ENCODE results near the gene TNC.

The TNC gene

GRCh38 chr9:115099901-115100300 is 18.1 kb downstream of the TNC start:
- DNase-seq (ENCODE audit: low spot score) = no peak

DNA sequence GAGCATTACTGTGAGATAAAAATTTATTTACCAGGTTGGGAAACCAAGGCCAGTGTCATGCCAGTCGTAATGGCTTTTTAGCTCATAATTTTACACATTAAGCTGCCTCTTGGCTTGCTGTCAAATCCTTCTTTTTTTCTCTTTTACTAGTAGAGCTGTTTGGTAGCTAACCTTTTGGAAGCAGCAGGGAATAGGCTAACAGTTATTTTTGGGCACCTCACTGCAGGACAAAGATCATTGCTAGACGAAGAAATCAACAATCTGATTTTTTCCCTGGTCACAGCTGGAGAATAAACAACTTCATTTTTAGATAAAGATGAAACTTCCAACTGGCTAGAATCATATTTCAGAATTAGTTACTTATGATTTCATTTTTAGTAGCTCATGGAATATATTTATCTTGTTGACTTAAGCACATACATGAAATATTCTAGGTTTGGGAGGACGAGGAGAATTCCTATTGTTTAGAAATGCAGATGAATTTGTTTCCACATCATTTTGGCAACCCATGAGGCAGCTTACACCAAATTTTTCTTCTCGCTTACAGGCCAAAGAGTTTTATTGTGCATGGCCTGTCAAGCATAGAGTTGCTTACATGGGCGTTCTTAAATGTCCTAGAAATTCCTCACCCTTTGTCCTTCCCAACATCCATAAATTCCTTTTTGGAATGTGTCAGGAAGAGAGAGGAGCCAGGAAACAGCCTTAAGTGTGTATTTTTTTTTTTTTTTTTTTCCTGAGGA is 19.6 kb downstream of the TNC start:
- DNase-seq (ENCODE audit: low spot score) = no peak

GRCh38 chr9:115093520-115093919 is 24.4 kb downstream of the TNC start:
- no peak for DNase-seq (ENCODE audit: low spot score)

DNA sequence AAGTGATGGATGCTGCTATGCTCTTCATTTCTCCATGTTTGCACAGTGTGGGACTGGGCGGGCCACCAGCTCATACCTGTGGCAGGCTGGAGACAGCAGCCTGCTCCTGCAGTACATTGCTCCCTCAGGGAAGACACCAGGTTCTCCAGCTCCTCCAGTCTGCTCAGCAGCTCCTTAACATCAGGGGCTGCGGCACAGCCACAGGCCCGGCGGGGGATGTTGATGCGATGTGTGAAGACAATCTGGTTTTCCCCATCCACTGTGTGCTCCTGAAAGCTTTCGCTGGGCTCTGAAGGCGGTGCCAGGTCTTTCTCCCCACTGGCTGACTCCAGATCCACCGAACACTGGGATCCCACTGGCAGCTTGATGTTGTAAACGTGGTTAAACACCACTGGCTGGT is 27.5 kb downstream of the TNC start:
- DNase-seq (ENCODE audit: low spot score) = no peak

- DNase-seq (ENCODE audit: low spot score) = no peak
Measured at GRCh38 chr9:115088860-115089259, 29.1 kb downstream of the TNC start.

GRCh38 chr9:115086886-115087285 is 31.1 kb downstream of the TNC start:
- DNase-seq (ENCODE audit: low spot score) = no peak

DNA sequence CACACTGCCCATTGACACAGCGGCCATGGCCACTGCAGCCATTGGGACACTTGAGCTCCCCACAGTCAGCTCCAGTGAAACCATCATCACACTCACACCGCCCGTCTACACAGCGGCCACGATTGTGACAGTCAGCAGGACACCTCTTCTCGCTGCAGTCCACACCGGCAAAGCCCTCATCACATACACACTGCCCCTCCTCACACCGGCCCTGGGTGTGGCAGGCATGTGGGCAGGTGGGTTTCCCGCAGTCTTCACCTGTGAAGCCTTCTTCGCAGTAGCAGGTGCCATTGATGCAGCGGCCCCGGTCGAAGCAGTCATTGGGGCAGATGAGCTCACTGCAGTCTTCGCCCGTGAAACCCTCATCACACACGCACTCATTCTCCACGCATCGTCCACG is 31.5 kb downstream of the TNC start:
- DNase-seq (ENCODE audit: low spot score) = no peak

DNA sequence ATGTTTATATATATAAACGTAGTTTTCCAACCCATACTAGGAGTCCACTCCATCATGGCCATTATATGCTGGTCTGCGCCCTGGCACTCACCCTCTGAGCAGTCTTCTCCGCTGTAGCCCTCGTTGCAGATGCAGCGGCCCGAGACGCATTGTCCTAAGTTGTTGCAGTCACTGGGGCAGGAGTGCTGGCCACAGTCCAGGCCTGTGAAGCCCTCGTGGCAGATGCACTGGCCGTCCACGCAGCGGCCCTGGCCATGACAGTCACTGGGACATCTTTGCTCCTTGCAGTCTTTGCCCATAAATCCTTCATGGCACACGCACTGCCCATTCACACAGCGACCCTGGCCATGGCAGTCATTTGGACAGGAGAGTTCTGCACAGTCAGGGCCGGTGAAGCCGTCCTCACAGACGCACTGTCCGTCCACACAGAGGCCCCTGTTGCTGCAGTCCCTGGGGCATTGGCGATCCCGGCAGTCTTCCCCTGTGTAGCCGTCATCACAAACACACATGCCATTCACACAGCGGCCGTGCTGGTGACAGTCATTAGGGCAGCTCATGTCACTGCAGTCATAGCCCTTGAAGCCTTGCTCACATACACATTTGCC is 32.1 kb downstream of the TNC start:
- DNase-seq (ENCODE audit: low spot score) = no peak

DNA sequence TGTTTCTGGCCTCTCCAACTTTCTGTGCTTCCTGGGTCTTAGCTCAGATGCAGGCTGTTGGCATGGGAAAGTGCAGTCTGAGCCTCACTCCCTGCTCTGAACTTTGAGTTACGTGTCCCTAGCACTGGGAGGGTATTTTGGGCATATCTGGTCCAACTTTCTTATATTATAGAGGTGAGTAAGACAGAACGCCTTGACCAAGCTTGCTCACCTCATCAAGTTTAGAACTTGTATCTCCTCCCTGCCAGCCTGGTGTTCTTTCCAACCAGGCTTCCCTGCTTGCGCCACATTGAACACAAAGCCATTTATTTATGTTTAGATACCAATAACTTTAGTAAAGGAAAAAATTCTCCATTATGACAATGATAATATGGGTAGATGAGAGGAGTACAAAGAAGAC is 33.2 kb downstream of the TNC start:
- DNase-seq (ENCODE audit: low spot score) = no peak

DNA sequence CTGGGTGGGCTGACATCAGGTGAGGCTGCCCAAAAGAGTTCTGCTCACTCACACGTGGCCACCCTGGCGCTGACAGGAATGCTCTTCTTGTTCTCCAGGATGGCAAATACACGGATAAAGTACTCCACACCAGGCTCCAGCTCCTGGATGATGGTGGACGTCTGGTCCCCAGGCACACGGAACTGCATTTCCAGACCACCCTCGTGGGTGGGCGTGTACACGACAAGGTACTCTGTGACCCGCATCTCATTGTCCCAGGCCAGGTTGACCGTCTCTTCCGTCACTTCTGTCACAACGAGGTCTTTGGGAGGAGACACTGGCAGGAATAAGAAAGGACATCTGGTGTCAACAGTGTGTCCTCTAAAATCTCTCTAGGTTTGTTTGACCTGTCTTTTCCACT is 33.8 kb downstream of the TNC start:
- no peak for DNase-seq (ENCODE audit: low spot score)

GRCh38 chr9:115080242-115080641 is 37.7 kb downstream of the TNC start:
- DNase-seq (ENCODE audit: low spot score) = no peak

DNA sequence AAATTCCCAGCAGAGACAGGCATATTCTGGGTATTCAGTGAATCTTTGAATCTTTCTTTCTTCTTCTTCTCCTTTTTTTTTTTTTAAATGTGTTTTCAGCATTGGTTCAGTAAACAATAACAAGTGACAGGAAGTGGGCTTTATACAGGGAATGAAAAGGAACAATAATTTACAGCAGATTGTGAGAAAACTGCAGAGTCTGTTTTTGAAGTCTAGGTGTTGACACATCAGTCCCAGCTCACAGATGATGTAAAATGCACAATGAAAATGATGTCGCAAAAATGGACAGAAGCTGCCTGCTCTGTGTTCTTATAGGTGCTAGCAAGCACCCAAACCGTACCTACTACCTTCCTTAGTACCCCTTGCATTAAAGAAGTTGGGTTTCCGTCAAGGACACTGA is 38.8 kb downstream of the TNC start:
- no peak for DNase-seq (ENCODE audit: low spot score)

- no peak for DNase-seq (ENCODE audit: low spot score)
Measured at GRCh38 chr9:115073456-115073855, 44.5 kb downstream of the TNC start.

DNA sequence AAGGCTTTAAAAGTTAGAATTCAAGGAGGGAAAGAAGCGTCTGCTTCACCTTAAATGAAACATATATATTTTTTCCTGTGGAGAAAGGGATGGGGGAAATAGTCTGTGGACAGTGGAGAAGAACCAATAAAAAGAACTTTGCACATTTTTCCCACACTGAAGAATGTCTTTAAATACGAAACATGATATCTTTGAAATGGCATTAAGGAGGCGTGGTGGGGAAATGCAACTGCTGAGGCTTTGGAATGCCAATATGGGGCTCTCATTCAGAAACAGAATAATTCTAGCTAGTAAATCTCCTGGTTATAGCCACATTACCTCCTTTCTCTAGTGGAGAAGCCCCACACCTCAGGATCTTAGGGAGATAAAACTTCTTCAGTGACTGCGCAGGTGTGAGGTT is 46.8 kb downstream of the TNC start:
- no peak for DNase-seq (ENCODE audit: low spot score)

DNA sequence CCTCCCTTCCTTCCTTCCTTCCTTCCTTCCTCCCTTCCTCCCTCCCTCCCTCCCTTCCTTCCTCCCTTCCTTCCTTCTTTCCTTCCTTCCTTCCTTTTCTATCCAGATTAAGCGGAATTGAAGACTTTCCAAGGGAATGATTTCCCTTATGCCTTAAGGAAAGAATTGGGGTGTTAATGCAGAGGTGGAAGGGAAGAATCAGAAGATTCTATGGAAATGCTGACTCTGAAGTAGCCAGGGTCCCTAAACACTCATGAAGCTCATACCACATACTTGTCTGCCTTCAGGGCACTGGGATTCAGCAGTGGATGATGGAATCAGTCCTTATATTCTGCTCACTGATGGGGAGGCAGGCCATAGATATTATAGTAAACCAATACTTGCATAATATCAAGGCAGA is 48.2 kb downstream of the TNC start:
- DNase-seq (ENCODE audit: low spot score) = no peak

DNA sequence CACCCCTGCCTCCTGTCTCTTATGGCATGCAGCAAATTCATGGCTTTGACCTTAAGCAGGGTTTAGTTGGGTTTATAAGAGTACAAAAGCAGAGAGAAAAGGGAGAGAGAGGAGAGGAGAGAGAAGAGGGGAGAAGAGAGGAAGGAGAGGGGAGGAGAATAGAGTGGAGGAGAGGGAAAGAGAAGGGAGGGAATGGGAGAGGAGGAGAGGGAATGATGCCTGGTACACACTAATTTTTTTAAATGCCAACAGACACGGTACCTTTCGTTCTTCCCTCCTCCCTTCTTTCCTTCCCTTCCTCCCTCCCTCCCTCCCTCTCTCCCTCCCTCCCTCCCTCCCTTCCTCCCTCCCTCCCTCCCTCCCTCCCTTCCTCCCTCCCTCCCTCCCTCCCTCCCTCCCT is 48.7 kb downstream of the TNC start:
- DNase-seq (ENCODE audit: low spot score) = no peak

DNA sequence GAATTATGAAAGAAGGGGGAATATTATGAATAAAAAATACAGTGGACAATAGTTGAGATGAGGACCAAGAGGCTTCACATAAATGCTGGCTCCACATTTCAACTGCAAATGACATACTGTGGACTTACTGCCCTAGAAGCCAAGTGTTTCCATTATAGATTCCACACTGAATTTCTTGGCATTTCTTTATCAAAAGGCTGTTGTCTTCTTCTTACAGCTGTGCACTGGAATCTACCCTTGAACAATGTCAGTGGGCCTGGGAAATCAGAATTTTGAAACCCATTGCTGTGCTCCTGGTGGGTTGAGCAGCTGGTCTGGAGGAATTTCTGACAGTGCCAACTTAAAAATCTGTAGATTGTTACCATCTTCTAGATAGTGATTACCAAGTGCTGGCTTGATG is 49.9 kb downstream of the TNC start:
- DNase-seq (ENCODE audit: low spot score) = no peak

GRCh38 chr9:115063058-115063845 is 54.7 kb downstream of the TNC start:
- no peak for DNase-seq (ENCODE audit: low spot score)

- DNase-seq (ENCODE audit: low spot score) = no peak
Measured at GRCh38 chr9:115058684-115059315, 59.2 kb downstream of the TNC start.

DNA sequence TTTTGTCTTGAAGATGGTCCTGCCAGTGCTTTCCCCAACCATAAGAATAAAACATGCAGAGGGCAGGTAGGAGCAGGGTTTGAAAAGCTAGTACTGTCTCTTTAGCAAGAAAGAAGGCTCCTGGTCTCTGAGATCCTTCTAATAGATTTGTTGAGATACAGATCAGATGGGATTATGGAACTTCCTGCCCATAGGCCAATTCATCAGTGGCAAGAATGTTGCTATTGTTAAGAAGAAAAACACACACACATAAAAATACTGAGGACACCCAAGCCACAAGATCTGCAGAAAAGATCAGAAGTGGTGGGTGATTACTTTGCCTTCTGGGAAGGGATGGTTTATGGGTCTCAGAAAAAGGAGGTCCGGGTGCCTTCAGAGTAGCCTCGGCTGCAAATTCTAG is 59.8 kb downstream of the TNC start:
- no peak for DNase-seq (ENCODE audit: low spot score)

DNA sequence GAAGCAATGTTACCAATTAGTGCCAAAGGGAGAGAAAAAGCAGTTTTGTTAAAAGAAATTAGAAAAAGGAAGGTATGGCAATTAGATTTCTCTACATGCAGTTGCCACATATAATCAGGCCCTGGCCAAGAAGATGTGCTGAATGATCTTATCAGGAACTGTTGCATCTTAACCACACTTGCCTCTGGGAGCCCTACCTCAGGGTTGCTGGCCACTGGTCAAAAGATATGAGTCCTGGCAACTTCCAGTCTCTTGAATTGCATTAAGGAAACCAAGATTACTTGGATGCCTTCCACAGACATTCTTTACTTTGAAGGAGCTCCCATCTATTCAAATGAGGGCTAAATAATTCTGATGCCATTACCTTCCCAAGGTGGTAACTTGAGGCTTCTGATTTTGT is 60.4 kb downstream of the TNC start:
- DNase-seq (ENCODE audit: low spot score) = no peak

- DNase-seq (ENCODE audit: low spot score) = no peak
Measured at GRCh38 chr9:115050002-115050490, 67.9 kb downstream of the TNC start.

DNA sequence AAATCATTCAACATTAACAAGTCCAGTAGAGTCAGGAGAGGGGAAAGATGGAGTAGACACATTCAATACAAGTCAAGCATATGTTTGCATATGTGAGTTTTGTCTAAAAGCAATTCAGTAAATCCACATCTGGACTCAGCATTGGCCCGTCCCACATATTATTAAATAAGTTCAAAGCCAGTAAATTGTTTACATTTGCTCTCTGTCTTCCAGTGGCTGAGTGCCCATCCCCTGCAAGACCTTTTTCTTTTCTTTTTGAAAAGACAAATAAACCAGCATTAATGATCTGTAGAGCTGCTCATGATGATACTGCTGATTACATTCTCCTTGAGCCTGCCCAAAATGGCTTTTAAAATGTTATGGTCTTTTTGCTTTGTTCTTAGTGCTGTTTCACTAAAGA is 71.1 kb downstream of the TNC start:
- no peak for DNase-seq (ENCODE audit: low spot score)
